GM12874 (cell line): ENCODE data around the gene NDST1.

ENCODE experiments used
- TF ChIP-seq, protein P1 (sequence below): IDR thresholded peaks from 2 replicates; pipeline ENCODE4 v1.5.1; 2011; ENCODE audit warnings: low read depth, mild to moderate bottlenecking, control low read depth, low read length, moderate library complexity; ENCODE audit not compliant: insufficient read depth

NDST1 gene

GRCh38 chr5:150538007-150538917 is 30.3 kb downstream of the NDST1 start:
- TF ChIP-seq, protein P1, sequence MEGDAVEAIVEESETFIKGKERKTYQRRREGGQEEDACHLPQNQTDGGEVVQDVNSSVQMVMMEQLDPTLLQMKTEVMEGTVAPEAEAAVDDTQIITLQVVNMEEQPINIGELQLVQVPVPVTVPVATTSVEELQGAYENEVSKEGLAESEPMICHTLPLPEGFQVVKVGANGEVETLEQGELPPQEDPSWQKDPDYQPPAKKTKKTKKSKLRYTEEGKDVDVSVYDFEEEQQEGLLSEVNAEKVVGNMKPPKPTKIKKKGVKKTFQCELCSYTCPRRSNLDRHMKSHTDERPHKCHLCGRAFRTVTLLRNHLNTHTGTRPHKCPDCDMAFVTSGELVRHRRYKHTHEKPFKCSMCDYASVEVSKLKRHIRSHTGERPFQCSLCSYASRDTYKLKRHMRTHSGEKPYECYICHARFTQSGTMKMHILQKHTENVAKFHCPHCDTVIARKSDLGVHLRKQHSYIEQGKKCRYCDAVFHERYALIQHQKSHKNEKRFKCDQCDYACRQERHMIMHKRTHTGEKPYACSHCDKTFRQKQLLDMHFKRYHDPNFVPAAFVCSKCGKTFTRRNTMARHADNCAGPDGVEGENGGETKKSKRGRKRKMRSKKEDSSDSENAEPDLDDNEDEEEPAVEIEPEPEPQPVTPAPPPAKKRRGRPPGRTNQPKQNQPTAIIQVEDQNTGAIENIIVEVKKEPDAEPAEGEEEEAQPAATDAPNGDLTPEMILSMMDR, result no peak

DNA sequence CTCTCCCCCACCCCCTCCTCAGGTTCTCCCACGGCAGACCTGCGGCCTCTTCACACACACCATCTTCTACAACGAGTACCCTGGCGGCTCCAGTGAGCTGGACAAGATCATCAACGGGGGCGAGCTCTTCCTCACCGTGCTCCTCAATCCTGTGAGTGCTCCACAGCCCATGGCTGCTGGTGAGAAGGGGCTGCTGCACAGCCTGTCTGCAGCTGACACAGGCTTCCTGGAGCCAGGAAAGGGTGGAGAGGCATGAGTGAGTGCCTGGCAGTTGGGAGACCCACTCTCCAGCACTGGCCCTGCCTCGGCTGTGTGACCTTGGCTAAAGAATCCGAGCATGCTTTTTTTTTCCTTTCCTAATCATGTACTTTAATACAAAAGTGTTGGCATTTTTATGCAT is 31.3 kb downstream of the NDST1 start:
- TF ChIP-seq, protein P1, result no peak

GRCh38 chr5:150540042-150540441 is 32.1 kb downstream of the NDST1 start:
- TF ChIP-seq, protein P1, result no peak

DNA sequence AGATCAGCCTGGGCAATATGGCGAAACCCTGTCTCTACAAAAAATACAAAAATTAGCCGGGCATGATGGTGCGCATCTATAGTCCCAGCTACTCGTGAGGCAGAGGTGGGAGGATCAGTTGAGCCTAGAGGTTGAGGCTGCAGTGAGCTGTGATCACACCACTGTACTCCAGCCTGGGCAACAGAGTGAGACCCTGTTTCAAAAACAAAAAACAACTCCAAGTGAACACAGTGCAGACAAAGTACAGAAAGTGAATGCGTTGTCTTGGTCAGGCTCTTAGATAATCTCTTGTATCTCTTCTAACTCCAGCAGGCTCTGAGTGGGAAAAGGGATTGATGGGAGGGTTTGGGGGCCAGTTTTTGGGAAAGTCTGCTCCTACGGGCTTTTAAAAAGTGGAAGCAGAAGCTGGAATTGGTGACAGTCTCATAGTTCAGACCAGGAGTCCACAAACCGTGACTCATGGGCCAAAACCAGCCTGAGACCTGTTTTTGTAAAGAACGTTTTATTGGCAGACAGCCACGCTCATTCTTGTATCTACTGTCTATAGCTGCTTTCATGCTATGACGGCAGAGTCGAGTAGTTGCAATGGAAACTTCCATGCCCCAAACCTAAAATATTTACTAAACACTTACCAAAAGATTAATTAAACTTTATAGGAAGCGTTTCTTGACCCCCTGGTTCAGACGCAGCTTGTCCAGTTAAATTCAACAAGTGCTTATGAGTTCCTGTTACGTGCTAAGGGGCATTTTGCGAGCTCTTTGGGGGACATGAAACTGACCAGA is 32.9 kb downstream of the NDST1 start:
- TF ChIP-seq, protein P1, result no peak

- TF ChIP-seq, protein P1, result no peak
Observed at GRCh38 chr5:150541397-150541675, 33.4 kb downstream of the NDST1 start.

DNA sequence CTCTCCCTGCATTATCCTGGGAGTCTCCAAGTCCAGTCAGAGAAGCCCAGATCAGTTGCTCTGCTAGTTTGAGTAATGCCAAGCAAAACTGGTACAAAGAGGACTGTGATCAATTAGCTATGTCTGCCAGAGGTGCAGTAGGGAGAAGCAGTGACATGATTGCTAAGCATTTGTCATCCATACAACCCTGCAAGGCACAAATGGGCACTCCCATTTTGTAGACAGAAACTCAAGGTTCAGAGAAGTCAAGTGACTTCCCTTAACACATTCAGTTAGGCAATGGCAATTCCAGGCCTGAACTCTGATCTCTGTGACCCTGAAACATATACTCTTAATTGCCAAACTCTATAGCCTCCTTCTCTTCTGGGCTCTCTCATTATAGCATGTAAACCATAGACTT is 34.0 kb downstream of the NDST1 start:
- TF ChIP-seq, protein P1, result no peak

DNA sequence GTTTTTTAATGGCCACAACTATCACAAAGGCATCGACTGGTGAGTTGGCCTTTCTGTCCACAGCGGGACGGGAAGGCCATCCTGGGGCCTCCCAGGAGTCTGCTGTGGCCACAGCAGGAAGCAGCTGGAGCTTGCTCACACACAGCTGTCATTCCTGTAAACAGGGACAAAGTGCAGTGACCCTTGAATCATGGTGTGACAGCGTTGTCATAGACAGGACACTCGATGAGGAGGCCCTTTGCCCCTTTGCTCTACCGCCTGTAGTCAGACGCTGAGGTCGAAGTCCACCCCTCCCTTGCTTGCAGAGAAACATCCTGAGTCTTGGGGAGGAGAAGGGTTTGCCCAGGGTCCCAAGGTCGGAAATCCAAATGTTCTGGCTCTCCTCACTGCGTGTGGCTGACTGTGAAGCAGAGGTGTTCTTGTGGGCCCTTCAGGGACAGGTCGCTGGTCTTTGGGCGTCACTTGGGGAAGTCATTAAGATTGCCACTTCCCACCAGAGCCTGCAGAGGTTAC is 35.1 kb downstream of the NDST1 start:
- TF ChIP-seq, protein P1, result no peak
